H1 (cell line): ENCODE data around the gene RASGRF1. TPM values are rescaled to one million over a fixed set of nuclear protein-coding genes. Genes with fewer than 3 reads are reported as not detected.

Experiments
- CTCF ChIA-PET: fragments of 300-600 bp; sonication (Branson Sonifier 250); formaldehyde crosslinking; loops from one replicate; lab custom pipeline; 2021; ENCODE audit not compliant: partially characterized antibody; lab: Charles Lee
- POLR2A ChIA-PET: fragments of 300-600 bp; sonication (Branson Sonifier 250); formaldehyde crosslinking; loops from one replicate; lab custom pipeline; 2021; ENCODE audit warnings: inconsistent platforms; ENCODE audit not compliant: partially characterized antibody; lab: Charles Lee
- DNase-seq, 2 experiments: peaks; one replicate each; pipeline versions ENCODE4 v3.0.0 to v3.0.0-alpha.2; 2010 to 2022; ENCODE audit warnings: low spot score in 2 of 2, low read depth in 1 of 2, mixed read lengths in 1 of 2
- FAIRE-seq: peaks from 2 replicates; lab custom pipeline; 2011; peaks lifted over from hg19 to GRCh38; lab: Jason Lieb, UNC
- H2AFZ ChIP-seq: 2 replicates; pipeline ENCODE4 v1.8.1; 2012; ENCODE audit warnings: low read length, inconsistent platforms
- H2AK5ac ChIP-seq: 2 replicates; pipeline ENCODE4 v1.6.1; 2013; ENCODE audit warnings: low read depth, low read length
- H2BK120ac ChIP-seq: replicated peaks from 2 replicates; pipeline ENCODE3; 2013; ENCODE audit warnings: low read depth, low read length, inconsistent platforms
- H2BK12ac ChIP-seq: 2 replicates; pipeline ENCODE4 v1.6.1; 2013; ENCODE audit warnings: low read depth, low read length
- H2BK15ac ChIP-seq: 2 replicates; pipeline ENCODE4 v1.6.1; 2013; ENCODE audit warnings: low read length
- H2BK20ac ChIP-seq: 2 replicates; pipeline ENCODE4 v1.6.1; 2013; ENCODE audit warnings: low read length
- H2BK5ac ChIP-seq: 2 replicates; pipeline ENCODE4 v1.6.1; 2013; ENCODE audit warnings: low read depth, low read length
- H3K14ac ChIP-seq: 2 replicates; pipeline ENCODE4 v1.6.1; 2013; ENCODE audit warnings: inconsistent platforms; ENCODE audit not compliant: insufficient read length
- H3K18ac ChIP-seq: 2 replicates; pipeline ENCODE4 v1.6.1; 2013; ENCODE audit warnings: low read length; ENCODE audit errors: extremely low read depth
- H3K23ac ChIP-seq: 2 replicates; pipeline ENCODE4 v1.6.1; 2013; ENCODE audit warnings: inconsistent platforms; ENCODE audit not compliant: insufficient read length
- H3K23me2 ChIP-seq: 2 replicates; pipeline ENCODE4 v1.6.1; 2013; ENCODE audit warnings: low read depth, low read length
- H3K27ac ChIP-seq: 2 replicates; pipeline ENCODE4 v1.6.1; 2011; ENCODE audit warnings: low read depth, low read length, inconsistent platforms
- H3K27me3 ChIP-seq, 4 experiments: replicated peaks in 1 of 4; 1 replicate in 1 of 4; 2 replicates in 3 of 4; pipeline versions ENCODE4 v1.6.1 to v1.8.1; 2011 to 2013; ENCODE audit warnings: low read length in 3 of 4, mild to moderate bottlenecking in 3 of 4, inconsistent platforms in 2 of 4, mixed read lengths in 2 of 4, moderate library complexity in 1 of 4; ENCODE audit not compliant: control insufficient read depth in 3 of 4, insufficient read depth in 3 of 4; ENCODE audit errors: extremely low read depth in 1 of 4
- H3K36me3 ChIP-seq, 4 experiments: 2 replicates each; pipeline versions ENCODE4 v1.6.1 to v1.8.1; 2011 to 2013; ENCODE audit warnings: mild to moderate bottlenecking in 4 of 4, low read length in 3 of 4, moderate library complexity in 2 of 4, control low read depth in 1 of 4, inconsistent platforms in 1 of 4; ENCODE audit not compliant: insufficient read depth in 4 of 4, control insufficient read depth in 2 of 4
- H3K4ac ChIP-seq: replicated peaks from 2 replicates; pipeline ENCODE3; 2013; ENCODE audit warnings: low read length, low read depth, mixed read lengths, inconsistent platforms; ENCODE audit not compliant: insufficient read length
- H3K4me1 ChIP-seq, 4 experiments: replicated peaks in 1 of 4; 1 replicate in 1 of 4; 2 replicates in 3 of 4; pipeline versions ENCODE4 v1.6.1 to v1.8.1; 2011 to 2013; ENCODE audit warnings: low read length in 3 of 4, inconsistent platforms in 2 of 4, mixed read lengths in 1 of 4; ENCODE audit not compliant: insufficient read depth in 4 of 4, control insufficient read depth in 3 of 4
- H3K4me2 ChIP-seq, 2 experiments: 2 replicates each; pipeline versions ENCODE4 v1.6.1 to v1.8.1; 2011 to 2013; ENCODE audit warnings: low read depth in 2 of 2, low read length in 2 of 2, control low read depth in 1 of 2, inconsistent platforms in 1 of 2, mild to moderate bottlenecking in 1 of 2; ENCODE audit not compliant: insufficient read depth in 1 of 2
- H3K4me3 ChIP-seq, 4 experiments: fragments of 200-600, 300-600 bp in 1 of 4; sonication (generic), shearing (Covaris generic), sonication (Bioruptor Twin) in 1 of 4; 2 replicates each; pipeline versions ENCODE4 v1.5.1 to v1.8.1; 2011 to 2016; ENCODE audit warnings: low read length in 4 of 4, low read depth in 3 of 4, control low read depth in 2 of 4, inconsistent platforms in 2 of 4, mild to moderate bottlenecking in 2 of 4, mixed read lengths in 1 of 4, moderate library complexity in 1 of 4; ENCODE audit not compliant: insufficient read depth in 2 of 4; ENCODE audit errors: extremely low read depth in 1 of 4
- H3K56ac ChIP-seq: replicated peaks from 2 replicates; pipeline ENCODE3; 2013; ENCODE audit warnings: low read depth, mild to moderate bottlenecking, mixed read lengths, low read length, inconsistent platforms; ENCODE audit not compliant: insufficient read length
- H3K79me1 ChIP-seq: 2 replicates; pipeline ENCODE4 v1.6.1; 2013; ENCODE audit warnings: low read depth, low read length, control low read depth
- H3K79me2 ChIP-seq, 2 experiments: 2 replicates each; pipeline versions ENCODE4 v1.6.1 to v1.8.1; 2012 to 2013; ENCODE audit warnings: low read length in 2 of 2, mild to moderate bottlenecking in 2 of 2, inconsistent platforms in 1 of 2; ENCODE audit not compliant: insufficient read depth in 2 of 2, control insufficient read depth in 1 of 2
- H3K9ac ChIP-seq, 4 experiments: replicated peaks in 1 of 4; 1 replicate in 1 of 4; 2 replicates in 3 of 4; pipeline versions ENCODE4 v1.6.1 to v1.8.1; 2011 to 2013; ENCODE audit warnings: low read depth in 3 of 4, low read length in 3 of 4, control low read depth in 2 of 4, mild to moderate bottlenecking in 2 of 4, moderate library complexity in 2 of 4, inconsistent platforms in 1 of 4; ENCODE audit errors: extremely low read depth in 1 of 4
- H3K9me3 ChIP-seq, 2 experiments: 2 replicates each; pipeline versions ENCODE4 v1.6.1 to v1.8.1; 2012 to 2013; ENCODE audit warnings: mild to moderate bottlenecking in 2 of 2, moderate library complexity in 2 of 2, control low read depth in 1 of 2, inconsistent platforms in 1 of 2, low read depth in 1 of 2, low read length in 1 of 2, mixed read lengths in 1 of 2; ENCODE audit not compliant: insufficient read depth in 2 of 2
- H4K20me1 ChIP-seq, 2 experiments: replicated peaks in 1 of 2; 2 replicates each; pipeline versions ENCODE3 to v1.8.1; 2011 to 2013; ENCODE audit warnings: inconsistent platforms in 2 of 2, low read length in 2 of 2, mild to moderate bottlenecking in 1 of 2; ENCODE audit not compliant: insufficient read depth in 2 of 2, control insufficient read depth in 1 of 2
- H4K5ac ChIP-seq: 2 replicates; pipeline ENCODE4 v1.6.1; 2013; ENCODE audit warnings: low read length, low read depth, mixed read lengths, inconsistent platforms; ENCODE audit not compliant: insufficient read length
- H4K8ac ChIP-seq: 2 replicates; pipeline ENCODE4 v1.8.0; 2013; ENCODE audit warnings: mild to moderate bottlenecking, moderate library complexity, low read length, inconsistent platforms; ENCODE audit not compliant: insufficient read depth; ENCODE audit errors: extremely low read depth
- H4K91ac ChIP-seq: replicated peaks from 2 replicates; pipeline ENCODE3; 2013; ENCODE audit warnings: low read length, mixed read lengths, inconsistent platforms; ENCODE audit not compliant: insufficient read length
- ASH2L ChIP-seq: fragments of 200-600, 300-600 bp; sonication (generic); IDR thresholded peaks from one replicate; pipeline ENCODE4 v1.7.1; 2017; ENCODE audit warnings: low read length
- CHD2 ChIP-seq: IDR thresholded peaks from 2 replicates; pipeline ENCODE4 v1.6.1; 2012; ENCODE audit warnings: low read length, improper control_type of control experiment
- CTBP2 ChIP-seq: IDR thresholded peaks from 2 replicates; pipeline ENCODE4 v1.7.0; 2011; ENCODE audit warnings: borderline replicate concordance, mild to moderate bottlenecking, moderate library complexity, mixed read lengths, low read length; ENCODE audit not compliant: insufficient read depth, insufficient read length
- CTCF ChIP-seq, 3 experiments: IDR thresholded peaks; 1 replicate in 2 of 3; 2 replicates in 1 of 3; pipeline versions ENCODE4 v1.5.1 to v1.6.1; 2011; ENCODE audit warnings: low read length in 3 of 3, mild to moderate bottlenecking in 3 of 3, inconsistent platforms in 2 of 3, low read depth in 1 of 3, moderate library complexity in 1 of 3; ENCODE audit not compliant: insufficient read depth in 1 of 3; ENCODE audit errors: control extremely low read depth in 1 of 3
- EZH2 ChIP-seq: fragments of 200-600 bp; sonication (generic); IDR thresholded peaks from 2 replicates; pipeline ENCODE4 v1.7.1; 2012; ENCODE audit warnings: low read depth, mild to moderate bottlenecking, moderate library complexity, low read length, inconsistent platforms; ENCODE audit not compliant: severe bottlenecking
- JUND ChIP-seq: IDR thresholded peaks from 2 replicates; pipeline ENCODE4 v1.6.1; 2011; ENCODE audit warnings: mild to moderate bottlenecking, improper control_type of control experiment, low read length
- KDM5A ChIP-seq: fragments of 200-600 bp; IDR thresholded peaks from 2 replicates; pipeline ENCODE4 v1.7.1; 2012; ENCODE audit warnings: mild to moderate bottlenecking, low read length, inconsistent platforms, mixed read lengths
- NRF1 ChIP-seq: IDR thresholded peaks from 2 replicates; pipeline ENCODE4 v1.6.1; 2011; ENCODE audit warnings: mild to moderate bottlenecking, low read depth, low read length, improper control_type of control experiment
- RXRA ChIP-seq: IDR thresholded peaks from 2 replicates; pipeline ENCODE4 v1.6.1; 2011; ENCODE audit warnings: low read depth, mild to moderate bottlenecking, low read length, moderate library complexity; ENCODE audit not compliant: insufficient read depth
- SIX5 ChIP-seq: IDR thresholded peaks from 2 replicates; pipeline ENCODE4 v1.6.1; 2011; ENCODE audit warnings: mild to moderate bottlenecking, low read depth, low read length
- TAF1 ChIP-seq: IDR thresholded peaks from 2 replicates; pipeline ENCODE4 v1.6.1; 2011; ENCODE audit warnings: mild to moderate bottlenecking, low read depth, low read length
- TCF12 ChIP-seq: IDR thresholded peaks from 2 replicates; pipeline ENCODE4 v1.6.1; 2011; ENCODE audit warnings: low read depth, mild to moderate bottlenecking, low read length
- WGBS, 2 experiments: shearing (Covaris generic) in 1 of 2; methylation state at CpG; one replicate each; pipeline versions ENCODE4 v1.1.6 to v1.1.7; 2013 to 2015; ENCODE audit warnings: low lambda C conversion rate in 2 of 2, mixed read lengths in 2 of 2, inconsistent platforms in 1 of 2, low coverage in 1 of 2, missing lambda C conversion rate in 1 of 2; ENCODE audit not compliant: insufficient replicate concordance in 2 of 2, insufficient coverage in 1 of 2, insufficient read length in 1 of 2; ENCODE audit errors: extremely low coverage in 1 of 2, missing lambda C conversion rate in 1 of 2; 5-methylcytosine and 5-hydroxymethylcytosine counted together
- polyA plus RNA-seq, 7 experiments: library from polyadenylated mRNA; depleted of rRNA in 3 of 7; stranded (reverse) in 5 of 7; unstranded in 2 of 7; fragments of >200 nt in 5 of 7; fragments of 200-250 nt in 2 of 7; gene quantifications; 1 replicate in 5 of 7; 2 replicates in 1 of 7; 4 replicates in 1 of 7; pipeline versions ENCODE4 v1.2.1 to v1.2.3, GENCODE V29; 2011 to 2013; ENCODE audit warnings: missing spikeins in 2 of 7, mixed read lengths in 2 of 7
- total RNA-seq: library from RNA; stranded (reverse); fragmentation: NEBNext Ultra II Directional; extraction: Animal tissue kit (Norgen Biotek cat#: 25700); gene quantifications from 2 replicates; pipeline ENCODE4 v1.2.1, GENCODE V29; 2021

Gene RASGRF1
- total and polyA plus RNA-seq, 2 of the 8 experiments (the other 6 are each of a cell fraction or from before 2014, with no cell fraction given), result 0.42 to 0.67 TPM

- Histone ChIP-seq H3K56ac (no peak overlapping the region), H2BK120ac (no peak overlapping the region), H3K27ac (no peak overlapping the region), H2AFZ (no peak overlapping the region), H3K27me3 (no peaks in the 10 kb centered on the region), H3K4me1 (no peaks in the 10 kb centered on the region), H2BK5ac (no peak overlapping the region), H3K23me2 (no peaks in the 10 kb centered on the region), H4K20me1 (peaks cover 0 to 3% of the 10 kb centered on the region in 2 experiments), H3K18ac (no peak overlapping the region), H2BK12ac (no peak overlapping the region), H2BK15ac (no peak overlapping the region), H4K5ac (no peak overlapping the region), H2BK20ac (no peak overlapping the region), H3K4ac (no peak overlapping the region), H3K4me2 (no peak overlapping the region), H3K79me2 (no peaks in the 10 kb centered on the region), H4K8ac (no peak overlapping the region), H3K79me1 (0 out of 2 replicates have a peak, but pooled peaks cover 2% of the 10 kb centered on the region), H2AK5ac (no peak overlapping the region), H3K14ac (no peak overlapping the region), H3K36me3 (peaks cover 0 to 31% (median 7%) of the 10 kb centered on the region in 4 experiments; a peak in 6 of 8 replicates), H3K23ac (no peak overlapping the region), H4K91ac (no peak overlapping the region), H3K4me3 (no peak overlapping the region), H3K9ac (no peak overlapping the region), H3K9me3 (no peaks in the 10 kb centered on the region)
- ChIA-PET CTCF (interaction anchor here (0.6 to 6.0 kb wide), 10 partner anchors 9 to 105 kb away, joined by 3 to 41 read pairs (median 4); partner anchors contain the start of gene CTSH), POLR2A (interaction anchor here (0.6 to 1.7 kb wide), 4 partner anchors 22 to 57 kb away, joined by 3 to 6 read pairs (median 3); partner anchors contain the start of gene CTSH)
- WGBS, 2 experiments, result 93% methylated on average over 7 of the region's 7 CpGs; no CpG with 5 or more reads in 1 of the 2 experiments
- peak in 1 of 2 experiments; percentile 37 for DNase-seq
- no peak for FAIRE-seq
- TF ChIP-seq CTCF (IDR thresholded peaks at IDR 0.05; ENCODE audit: control extremely low read depth in 1 of 3, insufficient read depth in 1 of 3, low read depth in 1 of 3, low read length in 3 of 3) (no peak), TCF12 (no peak), SIX5 (no peak), NRF1 (no peak), EZH2 (no peak), CHD2 (no peak), TAF1 (no peak), ASH2L (no peak), CTBP2 (no peak), KDM5A (no peak), RXRA (no peak), JUND (no peak)
These were observed 168.1 kb downstream of the RASGRF1 start for GRCh38 chr15:78922527-78922926.
